Activated CD4-positive, alpha-beta T cell treated with anti-CD3 and anti-CD28 coated beads, Interleukin-2, Interleukin-4, amounts not matched to agents 100 ng/mL and 50 ng/mL, durations not matched to agents 16 hours and 8 hours (primary cell): ENCODE data around the gene SOX1.

Source experiments
- DNase-seq: peaks from one replicate; pipeline ENCODE4 v3.0.0-alpha.2; 2020; ENCODE audit warnings: low spot score

The SOX1 gene

GRCh38 chr13:112067116-112067741, at the start of gene SOX1:
Gene SOX1, plus strand, starts transcription at chr13:112067149. Its CDS starts 510 bp downstream, at chr13:112067659.
- no peak for DNase-seq

- DNase-seq: no peak
Observed at GRCh38 chr13:112024577-112024976, 42.4 kb upstream of the SOX1 start.

- no peak for DNase-seq
Observed at GRCh38 chr13:112027250-112027649, 39.7 kb upstream of the SOX1 start.

- no peak for DNase-seq
Observed at GRCh38 chr13:112028481-112028880, 38.5 kb upstream of the SOX1 start.

GRCh38 chr13:112029143-112029542, 37.8 kb upstream of the SOX1 start:
- no peak for DNase-seq

- DNase-seq: no peak
Observed at GRCh38 chr13:112032186-112032993, 34.6 kb upstream of the SOX1 start.

- DNase-seq: no peak
Observed at GRCh38 chr13:112034231-112034630, 32.7 kb upstream of the SOX1 start.

- DNase-seq: no peak
Observed at GRCh38 chr13:112034846-112035245, 32.1 kb upstream of the SOX1 start.

GRCh38 chr13:112042496-112042895, 24.5 kb upstream of the SOX1 start:
- no peak for DNase-seq

GRCh38 chr13:112052213-112052612, 14.7 kb upstream of the SOX1 start:
- DNase-seq: no peak

GRCh38 chr13:112053167-112053743, 13.7 kb upstream of the SOX1 start:
- DNase-seq: no peak

GRCh38 chr13:112053744-112054615, 13.0 kb upstream of the SOX1 start:
- no peak for DNase-seq

GRCh38 chr13:112054616-112055015, 12.3 kb upstream of the SOX1 start:
- DNase-seq: no peak

- no peak for DNase-seq
Observed at GRCh38 chr13:112055036-112055914, 11.7 kb upstream of the SOX1 start.

- DNase-seq: no peak
Observed at GRCh38 chr13:112055915-112056269, 11.1 kb upstream of the SOX1 start.

GRCh38 chr13:112056284-112056727, 10.6 kb upstream of the SOX1 start:
- no peak for DNase-seq

- DNase-seq: no peak
Observed at GRCh38 chr13:112056739-112057438, 10.1 kb upstream of the SOX1 start.

GRCh38 chr13:112057439-112057735, 9.6 kb upstream of the SOX1 start:
- no peak for DNase-seq

GRCh38 chr13:112057736-112058518, 9.0 kb upstream of the SOX1 start:
- DNase-seq: no peak

GRCh38 chr13:112058519-112058873, 8.5 kb upstream of the SOX1 start:
- no peak for DNase-seq
